Measurements from ENCODE around the gene NIPBL.

NIPBL gene

GRCh38 chr5:36950586-36951457 is 74.3 kb downstream of the NIPBL start:
- TF ChIP-seq CREB1 (IDR thresholded peaks at IDR 0.05; ENCODE audit: low read depth) (no peak), MAX (IDR thresholded peaks at IDR 0.05) (no peak), YY1 (IDR thresholded peaks at IDR 0.05; ENCODE audit: low read depth) (no peak), REST (IDR thresholded peaks at IDR 0.05; ENCODE audit: low read depth) (no peak), TAF1 (IDR thresholded peaks at IDR 0.05; ENCODE audit: low read depth) (no peak), EGR1 (IDR thresholded peaks at IDR 0.05) (no peak), TCF12 (IDR thresholded peaks at IDR 0.05; ENCODE audit: low read depth) (no peak)

GRCh38 chr5:36953043-36953442 is 76.5 kb downstream of the NIPBL start:
- TF ChIP-seq TEAD4 (IDR thresholded peaks at IDR 0.05) (no peak), FOXM1 (IDR thresholded peaks at IDR 0.05; ENCODE audit: borderline replicate concordance, low read depth) (no peak), REST (IDR thresholded peaks at IDR 0.05; ENCODE audit: low read depth) (no peak), ZBTB7A (IDR thresholded peaks at IDR 0.05; ENCODE audit: low read depth) (no peak), TCF12 (IDR thresholded peaks at IDR 0.05; ENCODE audit: low read depth) (no peak)

GRCh38 chr5:36957953-36958537 is 81.5 kb downstream of the NIPBL start:
- TF ChIP-seq TCF12 (IDR thresholded peaks at IDR 0.05; ENCODE audit: low read depth) (no peak), TEAD4 (IDR thresholded peaks at IDR 0.05) (no peak), EP300 (IDR thresholded peaks at IDR 0.05; ENCODE audit: borderline replicate concordance) (no peak), YY1 (IDR thresholded peaks at IDR 0.05; ENCODE audit: low read depth) (no peak), USF1 (IDR thresholded peaks at IDR 0.05) (no peak), MAX (IDR thresholded peaks at IDR 0.05) (no peak), EGR1 (IDR thresholded peaks at IDR 0.05) (no peak), ZBTB7A (IDR thresholded peaks at IDR 0.05; ENCODE audit: low read depth) (no peak), REST (IDR thresholded peaks at IDR 0.05; ENCODE audit: low read depth) (no peak), CEBPB (IDR thresholded peaks at IDR 0.05) (no peak), RAD21 (IDR thresholded peaks at IDR 0.05; ENCODE audit: low read depth) (no peak), NFIC (IDR thresholded peaks at IDR 0.05) (no peak), CREB1 (IDR thresholded peaks at IDR 0.05; ENCODE audit: low read depth) (no peak), FOXM1 (IDR thresholded peaks at IDR 0.05; ENCODE audit: borderline replicate concordance, low read depth) (no peak), TAF1 (IDR thresholded peaks at IDR 0.05; ENCODE audit: low read depth) (no peak)

GRCh38 chr5:36958612-36959011 is 82.0 kb downstream of the NIPBL start:
- TF ChIP-seq REST (IDR thresholded peaks at IDR 0.05; ENCODE audit: low read depth): no peak
- no peak for TF ChIP-seq NFIC (IDR thresholded peaks at IDR 0.05)
- no peak for TF ChIP-seq RAD21 (IDR thresholded peaks at IDR 0.05; ENCODE audit: low read depth)
- TF ChIP-seq ZBTB7A (IDR thresholded peaks at IDR 0.05; ENCODE audit: low read depth): no peak
- TF ChIP-seq USF1 (IDR thresholded peaks at IDR 0.05): no peak
- TF ChIP-seq YY1 (IDR thresholded peaks at IDR 0.05; ENCODE audit: low read depth): no peak
- no peak for TF ChIP-seq EGR1 (IDR thresholded peaks at IDR 0.05)
- no peak for TF ChIP-seq CEBPB (IDR thresholded peaks at IDR 0.05)
- no peak for TF ChIP-seq TAF1 (IDR thresholded peaks at IDR 0.05; ENCODE audit: low read depth)
- TF ChIP-seq EP300 (IDR thresholded peaks at IDR 0.05; ENCODE audit: borderline replicate concordance): no peak
- TF ChIP-seq CREB1 (IDR thresholded peaks at IDR 0.05; ENCODE audit: low read depth): no peak
- TF ChIP-seq MAX (IDR thresholded peaks at IDR 0.05): no peak
- no peak for TF ChIP-seq FOXM1 (IDR thresholded peaks at IDR 0.05; ENCODE audit: borderline replicate concordance, low read depth)
